ENCODE measurements around the gene NDST1.

NDST1 gene

GRCh38 chr5:150576449-150576949, 68.6 kb downstream of the NDST1 start:
- Histone ChIP-seq H3K4me1 (no peaks in the 10 kb centered on the region), H3K27me3 (no peaks in the 10 kb centered on the region), H3K4me3 (no peak overlapping the region), H3K36me3 (no peaks in the 10 kb centered on the region), H3K9me3 (no peaks in the 10 kb centered on the region), H3K27ac (no peak overlapping the region)
- TF ChIP-seq CTCF (IDR thresholded peaks at IDR 0.05): no peak
- intact Hi-C loops (cut with DNase I; ENCODE audit: low total_unique reads): no loop called here
- DNase-seq: peak in 1 of 2 donors; percentile 52

- Histone ChIP-seq H3K27me3 (no peaks in the 10 kb centered on the region), H3K36me3 (no peaks in the 10 kb centered on the region), H3K4me1 (no peaks in the 10 kb centered on the region), H3K27ac (no peak overlapping the region), H3K9me3 (no peaks in the 10 kb centered on the region), H3K4me3 (no peak overlapping the region)
- intact Hi-C loops (cut with DNase I; ENCODE audit: low total_unique reads): no loop called here
- no peak for TF ChIP-seq CTCF (IDR thresholded peaks at IDR 0.05)
- DNase-seq: peak in 1 of 2 donors; percentile 37
Observed at GRCh38 chr5:150577378-150578139, 69.6 kb downstream of the NDST1 start.

- no peaks in the 10 kb centered on the region for H3K27me3 ChIP-seq
- no peaks in the 10 kb centered on the region for H3K9me3 ChIP-seq
- intact Hi-C loops (cut with DNase I; ENCODE audit: low total_unique reads): no loop called here
- no peak overlapping the region for H3K4me3 ChIP-seq
- DNase-seq: peak in 1 of 2 donors; percentile 48
- H3K27ac ChIP-seq: no peak overlapping the region
- TF ChIP-seq CTCF (IDR thresholded peaks at IDR 0.05): no peak
- no peaks in the 10 kb centered on the region for H3K36me3 ChIP-seq
- H3K4me1 ChIP-seq: no peaks in the 10 kb centered on the region
Observed at GRCh38 chr5:150578781-150579461, 71.0 kb downstream of the NDST1 start.

- no peak overlapping the region for H3K27ac ChIP-seq
- no peaks in the 10 kb centered on the region for H3K4me1 ChIP-seq
- H3K4me3 ChIP-seq: no peak overlapping the region
- intact Hi-C loops (cut with DNase I; ENCODE audit: low total_unique reads): no loop called here
- H3K9me3 ChIP-seq: no peaks in the 10 kb centered on the region
- no peaks in the 10 kb centered on the region for H3K27me3 ChIP-seq
- H3K36me3 ChIP-seq: no peaks in the 10 kb centered on the region
- TF ChIP-seq CTCF (IDR thresholded peaks at IDR 0.05): no peak
- peak in 1 of 2 donors; percentile 53 for DNase-seq
Observed at GRCh38 chr5:150579462-150580400, 71.8 kb downstream of the NDST1 start.

- no peak overlapping the region for H3K4me3 ChIP-seq
- DNase-seq: no peak
- TF ChIP-seq CTCF (IDR thresholded peaks at IDR 0.05): no peak
- H3K36me3 ChIP-seq: no peaks in the 10 kb centered on the region
- no peaks in the 10 kb centered on the region for H3K9me3 ChIP-seq
- no peak overlapping the region for H3K27ac ChIP-seq
- intact Hi-C loops (cut with DNase I; ENCODE audit: low total_unique reads): no loop called here
- no peaks in the 10 kb centered on the region for H3K4me1 ChIP-seq
- no peaks in the 10 kb centered on the region for H3K27me3 ChIP-seq
Observed at GRCh38 chr5:150580917-150581316, 73.0 kb downstream of the NDST1 start.

Data from tibial artery (tissue), 4 donors.